Body of pancreas (tissue), 4 donors: Measurements from ENCODE around the gene MARK1. TPM values are rescaled to one million over a fixed set of nuclear protein-coding genes. Genes with fewer than 3 reads are reported as not detected.

ENCODE experiments used
- ATAC-seq: fragments of 150-250 bp; one replicate; pipeline ENCODE4 v1.9.1; 2016
- DNase-seq, 4 donors: peaks; one replicate each; pipeline ENCODE4 v3.0.0-alpha.2; 2019
- H3K27ac ChIP-seq, 4 donors: fragments of 200-600 bp; sonication (generic); 1 replicate in 3 of 4; 2 replicates in 1 of 4; pipeline versions ENCODE4 v1.5.1 to v1.6.1; 2016 to 2019; ENCODE audit warnings: mild to moderate bottlenecking in 1 of 4, mixed read lengths in 1 of 4, moderate library complexity in 1 of 4
- H3K27me3 ChIP-seq, 2 donors: fragments of 200-600 bp; sonication (generic); one replicate each; pipeline ENCODE4 v1.6.0; 2016; ENCODE audit warnings: mild to moderate bottlenecking in 1 of 2
- H3K36me3 ChIP-seq, 2 donors: fragments of 200-600 bp; sonication (generic); replicated peaks in 1 of 2; 2 replicates each; pipeline ENCODE4 v1.5.1; 2016; ENCODE audit warnings: low read depth in 2 of 2; ENCODE audit not compliant: insufficient read depth in 1 of 2
- H3K4me1 ChIP-seq: fragments of 200-600 bp; sonication (generic); one replicate; pipeline ENCODE4 v1.6.0; 2016
- H3K4me3 ChIP-seq, 2 donors: fragments of 200-600 bp; sonication (generic); 1 replicate in 1 of 2; 2 replicates in 1 of 2; pipeline ENCODE4 v1.5.1; 2016 to 2019
- H3K9me3 ChIP-seq, 3 donors: fragments of 200-600 bp; sonication (generic); 1 replicate in 2 of 3; 2 replicates in 1 of 3; pipeline ENCODE4 v1.5.1; 2016
- POLR2A ChIP-seq, 3 donors: fragments of 450-650 bp; IDR thresholded peaks; one replicate each; pipeline ENCODE4 v1.6.1; 2016; ENCODE audit warnings: antibody characterized with exemption in 3 of 3, mild to moderate bottlenecking in 2 of 3
- WGBS, 2 donors: methylation state at CpG; one replicate each; pipeline ENCODE4 v1.1.5; 2017; 5-methylcytosine and 5-hydroxymethylcytosine counted together
- intact Hi-C: fragments of 100-400 bp; cut with DNase I; formaldehyde crosslinking; loops from one replicate; pipeline ENCODE4 v1.15.1; 2023
- total RNA-seq, 2 donors: library from RNA; depleted of rRNA; stranded (reverse); fragments of >200 nt; gene quantifications; one replicate each; pipeline ENCODE4 v1.1.0, GENCODE V29; 2016
- TF ChIP-seq, protein P1 (sequence below), 7 experiments: fragments of 450-650 bp in 4 of 7; fragments of 200-600 bp in 3 of 7; sonication (generic) in 3 of 7; IDR thresholded peaks; one replicate each; pipeline ENCODE4 v1.5.1; 2016 to 2019; ENCODE audit warnings: antibody characterized with exemption in 7 of 7

Gene MARK1
- total RNA-seq, 2 donors from 2014 or later = 2.1 to 5.3 TPM

DNA sequence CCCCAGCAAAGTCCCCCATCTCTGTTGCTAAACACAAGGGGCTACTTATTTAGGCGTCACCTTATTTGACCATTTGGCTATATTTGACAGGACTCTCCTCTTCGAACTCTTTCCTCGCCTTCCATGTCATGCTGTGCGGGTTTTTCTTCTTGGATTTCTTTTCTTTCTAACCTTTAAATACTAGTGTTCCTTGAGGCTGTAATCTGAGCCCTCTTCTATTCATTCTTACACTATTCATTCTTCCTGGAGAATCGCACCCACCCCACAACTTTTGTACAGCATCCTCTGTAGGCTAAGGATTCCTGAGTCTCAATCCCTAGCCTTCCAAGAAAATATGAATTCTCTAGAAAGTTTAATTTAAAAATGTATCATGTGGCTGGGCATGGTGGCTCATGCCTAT is 100.5 kb downstream of the MARK1 start:
- DNase-seq = no peak
- Histone ChIP-seq H3K4me1 (no peaks in the 10 kb centered on the region), H3K27ac (no peak overlapping the region), H3K9me3 (no peaks in the 10 kb centered on the region), H3K4me3 (no peak overlapping the region), H3K27me3 (no peaks in the 10 kb centered on the region), H3K36me3 (no peaks in the 10 kb centered on the region)
- intact Hi-C loops = no loop called here
- TF ChIP-seq, protein P1, sequence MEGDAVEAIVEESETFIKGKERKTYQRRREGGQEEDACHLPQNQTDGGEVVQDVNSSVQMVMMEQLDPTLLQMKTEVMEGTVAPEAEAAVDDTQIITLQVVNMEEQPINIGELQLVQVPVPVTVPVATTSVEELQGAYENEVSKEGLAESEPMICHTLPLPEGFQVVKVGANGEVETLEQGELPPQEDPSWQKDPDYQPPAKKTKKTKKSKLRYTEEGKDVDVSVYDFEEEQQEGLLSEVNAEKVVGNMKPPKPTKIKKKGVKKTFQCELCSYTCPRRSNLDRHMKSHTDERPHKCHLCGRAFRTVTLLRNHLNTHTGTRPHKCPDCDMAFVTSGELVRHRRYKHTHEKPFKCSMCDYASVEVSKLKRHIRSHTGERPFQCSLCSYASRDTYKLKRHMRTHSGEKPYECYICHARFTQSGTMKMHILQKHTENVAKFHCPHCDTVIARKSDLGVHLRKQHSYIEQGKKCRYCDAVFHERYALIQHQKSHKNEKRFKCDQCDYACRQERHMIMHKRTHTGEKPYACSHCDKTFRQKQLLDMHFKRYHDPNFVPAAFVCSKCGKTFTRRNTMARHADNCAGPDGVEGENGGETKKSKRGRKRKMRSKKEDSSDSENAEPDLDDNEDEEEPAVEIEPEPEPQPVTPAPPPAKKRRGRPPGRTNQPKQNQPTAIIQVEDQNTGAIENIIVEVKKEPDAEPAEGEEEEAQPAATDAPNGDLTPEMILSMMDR (IDR thresholded peaks at IDR 0.05) = no peak
- TF ChIP-seq POLR2A (IDR thresholded peaks at IDR 0.05) = no peak
- WGBS, 2 donors = 80 to 85% methylated on average over 5 of the region's 5 CpGs
- no peak for ATAC-seq

DNA sequence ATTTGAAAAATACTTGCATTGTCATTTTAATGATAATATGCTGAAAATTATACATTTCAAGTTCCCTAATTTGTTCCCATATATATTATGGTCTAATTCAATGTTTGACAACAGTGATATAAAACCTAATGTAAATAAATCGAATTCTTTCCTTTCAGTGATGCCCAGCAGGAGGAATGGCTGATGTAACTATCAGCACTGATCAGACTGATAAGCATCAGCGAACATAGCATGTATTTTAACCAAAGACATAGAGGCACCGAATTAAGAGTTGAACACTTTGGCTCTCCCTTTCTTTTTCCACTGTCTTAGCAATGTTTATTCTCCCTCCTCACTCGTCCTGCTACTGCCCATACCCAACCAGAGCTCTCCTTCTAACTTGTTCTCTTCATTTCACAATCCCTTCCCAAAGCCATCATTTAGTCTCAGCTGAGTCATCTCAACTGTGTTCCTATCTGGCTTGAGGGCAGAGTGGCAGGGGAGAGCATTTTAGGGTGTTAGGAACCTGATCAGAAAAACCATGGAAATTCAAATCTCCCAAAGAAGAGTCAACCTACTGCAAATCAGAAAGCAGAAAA is 103.4 kb downstream of the MARK1 start:
- intact Hi-C loops = no loop called here
- Histone ChIP-seq H3K36me3 (no peaks in the 10 kb centered on the region), H3K4me1 (no peaks in the 10 kb centered on the region), H3K9me3 (no peaks in the 10 kb centered on the region), H3K4me3 (no peak overlapping the region), H3K27ac (no peak overlapping the region), H3K27me3 (no peaks in the 10 kb centered on the region)
- DNase-seq (no peak), ATAC-seq (no peak)
- no peak for TF ChIP-seq POLR2A (IDR thresholded peaks at IDR 0.05)
- TF ChIP-seq, protein P1 (IDR thresholded peaks at IDR 0.05) = no peak
- 59 to 67% methylated on average over 4 of the region's 4 CpGs for WGBS, 2 donors

DNA sequence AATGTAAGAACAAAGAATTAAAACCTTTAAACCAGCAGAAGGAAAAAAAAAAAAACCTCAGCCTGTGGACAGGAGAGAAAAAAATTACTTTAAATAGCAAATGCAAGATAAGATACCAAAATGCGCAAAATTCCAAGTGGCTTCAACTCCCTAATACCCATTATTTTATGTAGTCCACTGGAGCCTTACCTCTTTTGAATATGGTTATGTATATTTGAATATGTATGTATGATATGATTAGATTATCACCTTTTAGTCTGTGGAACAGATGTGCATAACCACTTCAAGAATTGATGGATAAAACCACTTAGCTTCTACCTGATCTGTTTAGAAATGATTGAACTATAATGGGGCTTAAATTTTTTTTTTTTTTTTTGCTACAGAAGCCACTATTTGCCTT is 109.8 kb downstream of the MARK1 start:
- Histone ChIP-seq H3K27me3 (no peaks in the 10 kb centered on the region), H3K9me3 (no peaks in the 10 kb centered on the region), H3K4me3 (no peak overlapping the region), H3K4me1 (no peaks in the 10 kb centered on the region), H3K27ac (no peak overlapping the region), H3K36me3 (no peaks in the 10 kb centered on the region)
- ATAC-seq = no peak
- TF ChIP-seq, protein P1 (IDR thresholded peaks at IDR 0.05) = no peak
- no peak for TF ChIP-seq POLR2A (IDR thresholded peaks at IDR 0.05)
- WGBS, 2 donors = 56 to 63% methylated on average over 1 of the region's 1 CpG
- intact Hi-C loops = no loop called here
- no peak for DNase-seq

DNA sequence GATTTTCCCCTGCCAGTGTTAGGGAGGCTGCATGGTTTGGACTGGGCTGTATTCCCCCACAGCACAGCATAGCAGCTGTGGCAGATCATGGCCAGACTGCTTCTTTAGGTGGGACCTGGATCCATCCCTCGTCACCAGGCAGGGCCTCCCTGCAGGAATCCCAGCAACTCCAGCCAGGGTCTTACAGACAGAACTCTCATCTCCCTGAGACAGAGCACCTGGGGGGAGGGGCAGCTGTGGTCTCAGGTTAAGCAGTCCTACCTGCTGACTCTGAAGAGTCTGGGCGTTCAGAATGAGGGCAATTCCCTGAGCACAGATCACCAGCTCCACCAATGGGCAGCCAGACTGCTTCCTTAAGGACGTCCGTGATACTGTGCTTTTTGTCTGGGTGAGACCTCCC is 114.3 kb downstream of the MARK1 start:
- DNase-seq (no peak), ATAC-seq (no peak)
- Histone ChIP-seq H3K9me3 (no peaks in the 10 kb centered on the region), H3K4me3 (no peak overlapping the region), H3K4me1 (no peaks in the 10 kb centered on the region), H3K27ac (no peak overlapping the region), H3K27me3 (no peaks in the 10 kb centered on the region), H3K36me3 (no peaks in the 10 kb centered on the region)
- intact Hi-C loops = no loop called here
- 83% methylated on average over 4 of the region's 4 CpGs; no CpG with 5 or more reads in 1 of the 2 donors for WGBS, 2 donors
- TF ChIP-seq, protein P1 (IDR thresholded peaks at IDR 0.05) = no peak
- TF ChIP-seq POLR2A (IDR thresholded peaks at IDR 0.05) = no peak

DNA sequence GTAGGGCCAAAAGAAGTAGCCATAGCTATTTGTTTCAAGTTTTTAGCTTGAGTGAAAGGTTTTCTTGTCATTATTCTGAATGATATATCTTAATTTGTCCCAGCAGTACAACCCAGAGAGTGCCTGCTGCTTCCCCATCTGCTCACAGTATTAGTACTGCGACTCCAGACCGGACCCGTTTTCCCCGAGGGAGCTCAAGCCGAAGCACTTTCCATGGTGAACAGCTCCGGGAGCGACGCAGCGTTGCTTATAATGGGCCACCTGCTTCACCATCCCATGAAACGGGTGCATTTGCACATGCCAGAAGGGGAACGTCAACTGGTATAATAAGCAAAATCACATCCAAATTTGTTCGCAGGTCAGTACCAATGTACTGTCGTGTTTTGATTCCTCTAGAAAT is 125.1 kb downstream of the MARK1 start:
- Histone ChIP-seq H3K4me3 (no peak overlapping the region), H3K36me3 (no peaks in the 10 kb centered on the region), H3K4me1 (no peaks in the 10 kb centered on the region), H3K9me3 (no peaks in the 10 kb centered on the region), H3K27ac (no peak overlapping the region), H3K27me3 (no peaks in the 10 kb centered on the region)
- intact Hi-C loops = no loop called here
- WGBS, 2 donors = 82 to 83% methylated on average over 13 of the region's 13 CpGs
- TF ChIP-seq, protein P1 (IDR thresholded peaks at IDR 0.05) = no peak
- TF ChIP-seq POLR2A (IDR thresholded peaks at IDR 0.05) = no peak
- DNase-seq (no peak), ATAC-seq (no peak)
